NB4 (cell line): ENCODE data around the gene VAV2.

Experiments
- DNase-seq: peaks from one replicate; pipeline ENCODE4 v3.0.0; 2010; ENCODE audit warnings: low read depth
- H3K4me3 ChIP-seq: one replicate; pipeline ENCODE4 v1.5.1; 2011; ENCODE audit warnings: mild to moderate bottlenecking, low read depth, low read length, moderate library complexity
- CTCF ChIP-seq: IDR thresholded peaks from one replicate; pipeline ENCODE4 v1.5.1; 2012; ENCODE audit warnings: low read depth, low read length
- MYC ChIP-seq: IDR thresholded peaks from 2 replicates; pipeline ENCODE4 v1.6.1; 2011; ENCODE audit warnings: low read depth, low read length
- POLR2A ChIP-seq: IDR thresholded peaks from 2 replicates; pipeline ENCODE4 v1.6.1; 2011; ENCODE audit warnings: mild to moderate bottlenecking; ENCODE audit not compliant: insufficient read length; ENCODE audit errors: extremely low read depth
- TF ChIP-seq, protein P1 (sequence below): IDR thresholded peaks from 2 replicates; pipeline ENCODE4 v1.6.1; 2011; ENCODE audit warnings: low read depth, low read length

Gene VAV2, protein sequence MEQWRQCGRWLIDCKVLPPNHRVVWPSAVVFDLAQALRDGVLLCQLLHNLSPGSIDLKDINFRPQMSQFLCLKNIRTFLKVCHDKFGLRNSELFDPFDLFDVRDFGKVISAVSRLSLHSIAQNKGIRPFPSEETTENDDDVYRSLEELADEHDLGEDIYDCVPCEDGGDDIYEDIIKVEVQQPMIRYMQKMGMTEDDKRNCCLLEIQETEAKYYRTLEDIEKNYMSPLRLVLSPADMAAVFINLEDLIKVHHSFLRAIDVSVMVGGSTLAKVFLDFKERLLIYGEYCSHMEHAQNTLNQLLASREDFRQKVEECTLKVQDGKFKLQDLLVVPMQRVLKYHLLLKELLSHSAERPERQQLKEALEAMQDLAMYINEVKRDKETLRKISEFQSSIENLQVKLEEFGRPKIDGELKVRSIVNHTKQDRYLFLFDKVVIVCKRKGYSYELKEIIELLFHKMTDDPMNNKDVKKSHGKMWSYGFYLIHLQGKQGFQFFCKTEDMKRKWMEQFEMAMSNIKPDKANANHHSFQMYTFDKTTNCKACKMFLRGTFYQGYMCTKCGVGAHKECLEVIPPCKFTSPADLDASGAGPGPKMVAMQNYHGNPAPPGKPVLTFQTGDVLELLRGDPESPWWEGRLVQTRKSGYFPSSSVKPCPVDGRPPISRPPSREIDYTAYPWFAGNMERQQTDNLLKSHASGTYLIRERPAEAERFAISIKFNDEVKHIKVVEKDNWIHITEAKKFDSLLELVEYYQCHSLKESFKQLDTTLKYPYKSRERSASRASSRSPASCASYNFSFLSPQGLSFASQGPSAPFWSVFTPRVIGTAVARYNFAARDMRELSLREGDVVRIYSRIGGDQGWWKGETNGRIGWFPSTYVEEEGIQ

DNA sequence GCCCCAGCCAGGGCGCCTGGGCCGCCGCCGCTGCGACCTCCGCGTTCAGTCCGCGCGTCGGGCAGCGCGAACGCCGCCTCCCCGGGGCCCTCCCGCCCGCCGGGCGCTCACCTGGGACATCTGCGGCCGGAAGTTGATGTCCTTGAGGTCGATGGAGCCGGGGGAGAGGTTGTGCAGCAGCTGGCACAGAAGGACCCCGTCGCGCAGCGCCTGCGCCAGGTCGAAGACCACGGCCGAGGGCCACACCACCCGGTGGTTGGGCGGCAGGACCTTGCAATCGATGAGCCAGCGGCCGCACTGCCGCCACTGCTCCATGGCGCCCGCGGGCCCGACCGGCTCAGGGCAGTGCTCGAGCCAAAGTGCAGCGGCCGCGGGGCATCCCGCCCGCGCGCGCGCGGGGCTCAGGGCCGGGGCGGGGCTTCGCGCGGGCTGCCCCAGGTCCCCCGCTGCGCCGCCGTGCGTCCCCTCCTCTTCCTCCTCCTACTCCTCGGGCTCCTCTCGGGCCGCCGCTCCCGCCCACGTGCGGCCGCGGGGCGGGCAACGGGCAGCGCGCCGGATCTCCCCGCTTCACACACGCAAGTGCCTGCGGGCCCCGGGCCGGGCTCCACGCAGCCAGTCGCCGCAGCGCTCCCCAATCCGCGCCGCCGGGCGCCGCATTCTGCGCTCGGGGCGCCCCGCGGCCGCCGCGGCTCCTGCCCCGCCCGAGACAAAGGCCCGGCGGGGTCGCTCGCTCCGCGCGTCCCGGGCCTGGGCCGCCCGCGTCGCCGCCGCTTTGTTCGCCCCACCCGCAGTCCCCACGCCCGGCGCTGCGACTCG, at the start of gene VAV2:
Gene VAV2, minus strand, starts transcription at position 361 of the 816 bp plus-strand sequence. Its CDS starts 46 bp downstream, at position 315.
- DNase-seq = peak; percentile 62
- TF ChIP-seq, protein P1, sequence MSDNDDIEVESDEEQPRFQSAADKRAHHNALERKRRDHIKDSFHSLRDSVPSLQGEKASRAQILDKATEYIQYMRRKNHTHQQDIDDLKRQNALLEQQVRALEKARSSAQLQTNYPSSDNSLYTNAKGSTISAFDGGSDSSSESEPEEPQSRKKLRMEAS = peak; percentile 80
- TF ChIP-seq MYC (peak; percentile 72), CTCF (no peak), POLR2A (peak; percentile 33)
- peak within 1 kb of the TSS; percentile 48 for H3K4me3 ChIP-seq

- no peak overlapping the region for H3K4me3 ChIP-seq
- DNase-seq = no peak
- TF ChIP-seq CTCF (no peak), POLR2A (no peak)
- TF ChIP-seq, protein P1 = no peak
Observed at GRCh38 chr9:134041649-134041962, 49.5 kb upstream of the VAV2 start.

DNA sequence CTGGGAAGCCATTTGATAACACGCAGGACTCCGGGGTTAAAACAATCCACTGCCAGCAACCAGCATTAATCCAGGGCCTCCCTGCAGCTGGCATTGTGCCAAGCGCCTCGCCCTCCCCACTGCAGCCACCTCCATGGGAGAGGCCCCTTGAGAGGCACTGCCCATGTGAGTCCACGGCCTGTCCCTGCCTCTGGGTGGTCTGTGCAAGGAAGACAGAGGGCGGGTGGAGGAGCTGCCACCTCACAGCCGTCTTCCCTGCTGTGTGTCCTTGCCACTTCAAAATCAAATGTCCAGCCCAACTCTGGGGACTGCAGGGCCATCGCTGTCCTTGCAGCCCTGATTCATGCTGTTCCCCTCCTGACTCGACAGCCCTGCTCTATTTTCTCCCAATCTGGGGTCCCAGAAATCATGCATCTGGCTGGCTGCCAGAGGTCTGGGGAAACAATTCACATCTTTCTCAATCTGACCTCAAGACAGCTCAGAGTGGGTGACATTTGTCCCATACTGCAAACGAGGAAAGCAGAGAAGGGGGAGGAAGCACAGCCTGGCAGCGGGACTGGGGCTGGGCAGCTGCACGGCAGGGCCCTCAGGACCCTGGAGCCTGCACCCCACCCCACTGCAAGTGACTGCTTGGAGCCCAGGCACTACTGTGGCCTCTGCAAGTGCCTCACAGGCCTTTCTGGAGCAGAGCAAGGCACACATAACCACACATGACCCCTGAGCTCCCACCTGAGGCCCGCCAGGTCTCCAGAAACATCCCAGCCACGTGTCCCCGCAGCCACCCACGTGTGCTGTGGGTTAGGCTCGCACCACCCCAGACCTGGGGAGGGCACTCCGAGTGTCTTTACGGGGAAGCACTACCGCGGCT, 48.9 kb upstream of the VAV2 start:
- TF ChIP-seq, protein P1 = no peak
- TF ChIP-seq MYC = no peak
- TF ChIP-seq CTCF = no peak
- TF ChIP-seq POLR2A = no peak
- DNase-seq = no peak
- H3K4me3 ChIP-seq = no peak overlapping the region

- no peak overlapping the region for H3K4me3 ChIP-seq
- TF ChIP-seq POLR2A (no peak), CTCF (no peak), MYC (no peak)
- TF ChIP-seq, protein P1 = no peak
- no peak for DNase-seq
Observed at GRCh38 chr9:134040176-134040565, 48.0 kb upstream of the VAV2 start.
